ENCODE measurements around the gene STRADB. TPM values are rescaled to one million over a fixed set of nuclear protein-coding genes. Genes with fewer than 3 reads are reported as not detected.
A peak's percentile ranks its signal among the peaks of the same experiment; 100 is the strongest.

Gene STRADB
- total RNA-seq, 1 experiment from 2014 or later, result 40.5 TPM

GRCh38 chr2:201470821-201471731, 19.5 kb downstream of the STRADB start:
- no peak overlapping the region for H2BK15ac ChIP-seq (ENCODE audit: low read depth, low read length)
- peak; percentile 71 for DNase-seq
- no peaks in the 10 kb centered on the region for H3K79me1 ChIP-seq (ENCODE audit: insufficient read depth, low read depth, low read length, poor library complexity, severe bottlenecking)
- H3K4me1 Mint-ChIP-seq, result peaks cover 9 to 10% of the 10 kb centered on the region in 2 experiments
- no peak overlapping the region for H2BK120ac ChIP-seq (ENCODE audit: low read depth, low read length, poor library complexity, severe bottlenecking)
- no peaks in the 10 kb centered on the region for H3K23me2 ChIP-seq (ENCODE audit: insufficient read length, low read depth, low read length, poor library complexity, severe bottlenecking)
- H3T11ph ChIP-seq (ENCODE audit: low read length), result no peak overlapping the region
- no peak overlapping the region for H3K23ac ChIP-seq (ENCODE audit: insufficient read length, low read depth, low read length)
- no peak overlapping the region for H3K56ac ChIP-seq (ENCODE audit: insufficient read length, low read depth, low read length)
- H2AK5ac ChIP-seq (ENCODE audit: insufficient read length, low read length), result no peak overlapping the region
- no peak overlapping the region for H4K91ac ChIP-seq (ENCODE audit: insufficient read length, low read depth, low read length)
- H3K27me3 Mint-ChIP-seq (ENCODE audit: low read depth), result no peaks in the 10 kb centered on the region
- H4K8ac ChIP-seq (replicated peaks; ENCODE audit: insufficient read length, low read depth, low read length), result no peak overlapping the region
- H3K27ac ChIP-seq (ENCODE audit: insufficient read length, low read depth, low read length), result no peak overlapping the region
- no peaks in the 10 kb centered on the region for H3K9me3 ChIP-seq (ENCODE audit: control insufficient read depth, low read depth, low read length)
- H4K20me1 ChIP-seq (ENCODE audit: control insufficient read depth, insufficient read depth, insufficient read length), result no peaks in the 10 kb centered on the region
- no peak overlapping the region for H2BK5ac ChIP-seq (ENCODE audit: insufficient read length, low read length)
- peaks cover 6 to 36% (median 23%) of the 10 kb centered on the region in 3 experiments; a peak in 5 of 7 replicates for H3K36me3 Mint-ChIP-seq (ENCODE audit: insufficient read depth in 1 of 3, low read depth in 3 of 3)
- no peaks in the 10 kb centered on the region for H3K27me3 ChIP-seq (ENCODE audit: insufficient read depth, low read length)
- H3K4ac ChIP-seq (ENCODE audit: low read depth, low read length), result no peak overlapping the region
- no peak overlapping the region for H4K5ac ChIP-seq (ENCODE audit: insufficient read length, low read depth, low read length)
- H2BK12ac ChIP-seq (ENCODE audit: insufficient read length, low read depth, low read length), result no peak overlapping the region
- H3K14ac ChIP-seq (ENCODE audit: insufficient read depth, low read length), result no peak overlapping the region
- no peak overlapping the region for H2BK20ac ChIP-seq (ENCODE audit: low read depth, low read length, poor library complexity, severe bottlenecking)
- no peak overlapping the region for H3K9ac ChIP-seq (ENCODE audit: extremely low read depth, insufficient read length, low read length)
- TF ChIP-seq CTCF (conservative IDR thresholded peaks at IDR 0.05), result no peak
- peak overlapping the region in 2 of 3 experiments; percentile 1 to 11; a peak in 2 of 7 replicates for H3K27ac Mint-ChIP-seq
- H3K18ac ChIP-seq (ENCODE audit: insufficient read length, low read depth, low read length), result no peak overlapping the region
- no peaks in the 10 kb centered on the region for H3K79me2 ChIP-seq (ENCODE audit: insufficient read depth, low read length)
- H3K4me3 Mint-ChIP-seq, result no peak overlapping the region
- WGBS (ENCODE audit: extremely low coverage, insufficient read length, low lambda C conversion rate), result no CpG with 5 or more reads among the region's 9 CpGs
- H2AFZ ChIP-seq (ENCODE audit: low read length), result no peak overlapping the region
- H3K4me1 ChIP-seq (ENCODE audit: insufficient read depth, low read length), result no peaks in the 10 kb centered on the region; the same call in 1 of the 2 replicates
- no peak overlapping the region for H3K4me2 ChIP-seq (ENCODE audit: insufficient read depth, insufficient read length, low read length)
- H3K9me3 Mint-ChIP-seq, result no peaks in the 10 kb centered on the region

Data from H9 (cell line).